Neural progenitor cell (in vitro differentiated cells): ENCODE results near the gene DCP1B. TPM values are rescaled to one million over a fixed set of nuclear protein-coding genes. Genes with fewer than 3 reads are reported as not detected.

Source experiments
- DNase-seq: peaks from one replicate; pipeline ENCODE4 v3.0.0-alpha.2; 2016; ENCODE audit warnings: low spot score
- H2AFZ ChIP-seq: fragments of 200-600 bp; sonication (generic); replicated peaks from 2 replicates; pipeline ENCODE4 v1.6.1; 2016; ENCODE audit warnings: antibody characterized with exemption
- H3F3A ChIP-seq: fragments of 200-600 bp; sonication (generic); 2 replicates; pipeline ENCODE4 v1.6.1; 2016; ENCODE audit warnings: antibody characterized with exemption, low read depth
- H3K27ac ChIP-seq: fragments of 200-600 bp; sonication (generic); 2 replicates; pipeline ENCODE4 v1.5.1; 2016; ENCODE audit warnings: mild to moderate bottlenecking
- H3K27me3 ChIP-seq: fragments of 200-600 bp; sonication (generic); 2 replicates; pipeline ENCODE4 v1.6.1; 2016; ENCODE audit warnings: mild to moderate bottlenecking, moderate library complexity
- H3K36me3 ChIP-seq: fragments of 200-600 bp; sonication (generic); 2 replicates; pipeline ENCODE4 v1.5.1; 2016
- H3K4me1 ChIP-seq: fragments of 200-600 bp; sonication (generic); 2 replicates; pipeline ENCODE4 v1.6.1; 2016; ENCODE audit warnings: mixed run types
- H3K4me2 ChIP-seq: fragments of 200-600 bp; sonication (generic); 2 replicates; pipeline ENCODE4 v1.6.1; 2016
- H3K4me3 ChIP-seq: fragments of 200-600 bp; sonication (generic); 2 replicates; pipeline ENCODE4 v1.5.1; 2016
- H3K79me2 ChIP-seq: fragments of 200-600 bp; sonication (generic); 2 replicates; pipeline ENCODE4 v1.6.1; 2016; ENCODE audit warnings: low read depth
- H3K9ac ChIP-seq: fragments of 200-600 bp; sonication (generic); 2 replicates; pipeline ENCODE4 v1.6.1; 2016
- H3K9me3 ChIP-seq: fragments of 200-600 bp; sonication (generic); 2 replicates; pipeline ENCODE4 v1.5.1; 2016; ENCODE audit warnings: low read depth
- H4K20me1 ChIP-seq: fragments of 200-600 bp; sonication (generic); 2 replicates; pipeline ENCODE4 v1.6.1; 2016; ENCODE audit warnings: low read depth
- H3K27ac Mint-ChIP-seq: 3 replicates; pipeline ENCODE4 v1.8.0; 2021; ENCODE audit warnings: mixed read lengths
- H3K27me3 Mint-ChIP-seq: 2 replicates; pipeline ENCODE4 v1.8.0; 2022; ENCODE audit warnings: low read depth, mild to moderate bottlenecking, inconsistent platforms, moderate library complexity, mixed read lengths; ENCODE audit not compliant: insufficient read depth
- H3K36me3 Mint-ChIP-seq: 3 replicates; pipeline ENCODE4 v1.8.0; 2021; ENCODE audit warnings: mixed read lengths
- H3K4me1 Mint-ChIP-seq: 3 replicates; pipeline ENCODE4 v1.8.0; 2021; ENCODE audit warnings: mixed read lengths
- H3K4me3 Mint-ChIP-seq: 3 replicates; pipeline ENCODE4 v1.8.0; 2021; ENCODE audit warnings: mild to moderate bottlenecking, moderate library complexity, mixed read lengths
- H3K9me3 Mint-ChIP-seq: 3 replicates; pipeline ENCODE4 v1.8.0; 2020; ENCODE audit warnings: mixed read lengths
- EZH2 ChIP-seq: fragments of 200-600 bp; sonication (generic); IDR thresholded peaks from 2 replicates; pipeline ENCODE4 v1.6.1; 2017; ENCODE audit warnings: antibody characterized with exemption, mild to moderate bottlenecking, moderate library complexity
- EZH2phosphoT487 ChIP-seq: fragments of 200-600 bp; sonication (generic); IDR thresholded peaks from 2 replicates; pipeline ENCODE4 v1.6.1; 2017; ENCODE audit warnings: antibody characterized with exemption
- total RNA-seq: library from RNA; depleted of rRNA; stranded (reverse); fragments of >200 nt; gene quantifications from 2 replicates; pipeline ENCODE4 v1.2.3, GENCODE V29; 2015; ENCODE audit warnings: low replicate concordance
- TF ChIP-seq, protein P1 (sequence below): fragments of 200-600 bp; sonication (generic); IDR thresholded peaks from 2 replicates; pipeline ENCODE4 v1.5.1; 2017; ENCODE audit warnings: antibody characterized with exemption, mild to moderate bottlenecking

DCP1B gene
- total RNA-seq, 1 donor from 2014 or later: 20.2 TPM

DNA sequence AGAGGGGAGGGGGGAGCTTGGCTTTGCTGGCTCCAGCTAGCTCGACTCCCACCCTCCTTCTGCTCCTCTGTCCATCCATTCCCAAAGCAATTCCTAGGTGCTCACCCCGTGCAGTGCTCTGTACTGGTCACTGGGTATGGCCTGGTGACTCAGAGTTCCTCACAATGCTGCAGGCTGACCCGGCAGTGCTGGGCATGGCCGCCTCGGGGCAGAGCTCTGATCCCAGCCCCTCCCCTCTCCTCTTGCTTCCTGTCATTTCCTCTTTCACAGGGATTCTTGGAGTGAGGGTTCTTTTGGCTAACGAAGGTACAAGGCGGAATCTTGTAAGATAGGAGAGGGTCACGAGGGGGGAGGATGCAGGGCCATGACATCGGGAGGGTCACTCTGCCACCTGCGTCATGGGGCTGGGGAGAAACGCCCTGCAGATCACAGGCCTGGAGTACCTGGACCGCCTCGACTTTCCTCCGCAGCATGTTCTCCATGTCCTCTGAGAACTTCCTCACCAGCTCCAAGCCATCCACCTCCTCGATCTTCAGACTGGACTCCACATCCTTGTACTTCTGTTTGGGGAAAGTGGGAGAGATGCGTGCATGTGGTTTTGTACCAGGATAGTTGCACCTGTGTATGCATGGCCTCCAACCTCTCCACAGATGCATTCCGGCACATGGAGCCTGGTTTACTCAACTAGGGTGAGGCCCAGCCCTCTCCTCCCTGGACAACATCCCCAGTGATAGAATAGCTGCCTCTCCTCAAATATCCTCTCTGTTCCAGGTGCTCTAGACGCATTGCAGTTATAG is 91.5 kb downstream of the DCP1B start:
- Mint-ChIP-seq H3K36me3 (no peaks in the 10 kb centered on the region), H3K27ac (peak overlapping the region; percentile 63), H3K27me3 (peaks cover 17% of the 10 kb centered on the region), H3K4me1 (peaks cover 47% of the 10 kb centered on the region), H3K4me3 (no peak overlapping the region), H3K9me3 (no peaks in the 10 kb centered on the region)
- H3F3A ChIP-seq: peaks cover 7% of the 10 kb centered on the region
- DNase-seq: no peak
- no peak overlapping the region for H3K27ac ChIP-seq
- H3K9ac ChIP-seq: no peak overlapping the region
- H4K20me1 ChIP-seq: no peaks in the 10 kb centered on the region
- no peaks in the 10 kb centered on the region for H3K9me3 ChIP-seq
- H3K79me2 ChIP-seq: no peaks in the 10 kb centered on the region
- H3K4me1 ChIP-seq: peaks cover 21% of the 10 kb centered on the region
- TF ChIP-seq, protein P1, sequence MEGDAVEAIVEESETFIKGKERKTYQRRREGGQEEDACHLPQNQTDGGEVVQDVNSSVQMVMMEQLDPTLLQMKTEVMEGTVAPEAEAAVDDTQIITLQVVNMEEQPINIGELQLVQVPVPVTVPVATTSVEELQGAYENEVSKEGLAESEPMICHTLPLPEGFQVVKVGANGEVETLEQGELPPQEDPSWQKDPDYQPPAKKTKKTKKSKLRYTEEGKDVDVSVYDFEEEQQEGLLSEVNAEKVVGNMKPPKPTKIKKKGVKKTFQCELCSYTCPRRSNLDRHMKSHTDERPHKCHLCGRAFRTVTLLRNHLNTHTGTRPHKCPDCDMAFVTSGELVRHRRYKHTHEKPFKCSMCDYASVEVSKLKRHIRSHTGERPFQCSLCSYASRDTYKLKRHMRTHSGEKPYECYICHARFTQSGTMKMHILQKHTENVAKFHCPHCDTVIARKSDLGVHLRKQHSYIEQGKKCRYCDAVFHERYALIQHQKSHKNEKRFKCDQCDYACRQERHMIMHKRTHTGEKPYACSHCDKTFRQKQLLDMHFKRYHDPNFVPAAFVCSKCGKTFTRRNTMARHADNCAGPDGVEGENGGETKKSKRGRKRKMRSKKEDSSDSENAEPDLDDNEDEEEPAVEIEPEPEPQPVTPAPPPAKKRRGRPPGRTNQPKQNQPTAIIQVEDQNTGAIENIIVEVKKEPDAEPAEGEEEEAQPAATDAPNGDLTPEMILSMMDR: no peak
- TF ChIP-seq EZH2 (no peak), EZH2phosphoT487 (no peak)
- no peak overlapping the region for H3K4me3 ChIP-seq
- no peaks in the 10 kb centered on the region for H3K27me3 ChIP-seq
- H2AFZ ChIP-seq: no peak overlapping the region
- no peaks in the 10 kb centered on the region for H3K36me3 ChIP-seq
- no peak overlapping the region for H3K4me2 ChIP-seq

GRCh38 chr12:1911598-1912575 is 92.4 kb downstream of the DCP1B start:
- Histone ChIP-seq H3K27ac (no peak overlapping the region), H3F3A (no peaks in the 10 kb centered on the region), H3K4me1 (peaks cover 12% of the 10 kb centered on the region), H3K9me3 (no peaks in the 10 kb centered on the region), H3K27me3 (no peaks in the 10 kb centered on the region), H2AFZ (no peak overlapping the region), H4K20me1 (no peaks in the 10 kb centered on the region), H3K4me3 (no peak overlapping the region), H3K4me2 (no peak overlapping the region), H3K36me3 (no peaks in the 10 kb centered on the region), H3K9ac (no peak overlapping the region), H3K79me2 (no peaks in the 10 kb centered on the region)
- no peak for DNase-seq
- Mint-ChIP-seq H3K27me3 (peaks cover 17% of the 10 kb centered on the region), H3K9me3 (peaks cover 5% of the 10 kb centered on the region), H3K27ac (peak overlapping the region; percentile 37), H3K36me3 (no peaks in the 10 kb centered on the region), H3K4me3 (no peak overlapping the region), H3K4me1 (peaks cover 38% of the 10 kb centered on the region)
- no peak for TF ChIP-seq EZH2phosphoT487
- TF ChIP-seq, protein P1: no peak
- no peak for TF ChIP-seq EZH2

GRCh38 chr12:1910468-1910867 is 93.8 kb downstream of the DCP1B start:
- no peak overlapping the region for H3K4me3 ChIP-seq
- H3K9me3 ChIP-seq: peaks cover 4% of the 10 kb centered on the region
- no peaks in the 10 kb centered on the region for H3F3A ChIP-seq
- H3K9me3 Mint-ChIP-seq: peaks cover 12% of the 10 kb centered on the region
- no peaks in the 10 kb centered on the region for H3K36me3 ChIP-seq
- peaks cover 8% of the 10 kb centered on the region for H3K4me1 ChIP-seq
- H3K36me3 Mint-ChIP-seq: peaks cover 2% of the 10 kb centered on the region
- no peak overlapping the region for H3K27ac ChIP-seq
- H4K20me1 ChIP-seq: no peaks in the 10 kb centered on the region
- peaks cover 27% of the 10 kb centered on the region for H3K4me1 Mint-ChIP-seq
- no peak overlapping the region for H3K9ac ChIP-seq
- H3K4me2 ChIP-seq: no peak overlapping the region
- H3K27me3 Mint-ChIP-seq: peaks cover 10% of the 10 kb centered on the region
- peak overlapping the region; percentile 5 for H3K27ac Mint-ChIP-seq
- DNase-seq: no peak
- H3K4me3 Mint-ChIP-seq: no peak overlapping the region
- no peaks in the 10 kb centered on the region for H3K79me2 ChIP-seq
- TF ChIP-seq EZH2: no peak
- no peak for TF ChIP-seq EZH2phosphoT487
- TF ChIP-seq, protein P1: no peak
- H3K27me3 ChIP-seq: no peaks in the 10 kb centered on the region
- H2AFZ ChIP-seq: no peak overlapping the region
